GM18867 (cell line): ENCODE measurements around the gene TBR1.

Experiments used
- ATAC-seq: cut with Tn5 transposase; IDR thresholded peaks from one replicate; pipeline ENCODE4 v1.9.1; 2021; ENCODE audit warnings: mild to moderate bottlenecking, moderate library complexity; ENCODE audit not compliant: unreplicated experiment

The TBR1 gene

DNA sequence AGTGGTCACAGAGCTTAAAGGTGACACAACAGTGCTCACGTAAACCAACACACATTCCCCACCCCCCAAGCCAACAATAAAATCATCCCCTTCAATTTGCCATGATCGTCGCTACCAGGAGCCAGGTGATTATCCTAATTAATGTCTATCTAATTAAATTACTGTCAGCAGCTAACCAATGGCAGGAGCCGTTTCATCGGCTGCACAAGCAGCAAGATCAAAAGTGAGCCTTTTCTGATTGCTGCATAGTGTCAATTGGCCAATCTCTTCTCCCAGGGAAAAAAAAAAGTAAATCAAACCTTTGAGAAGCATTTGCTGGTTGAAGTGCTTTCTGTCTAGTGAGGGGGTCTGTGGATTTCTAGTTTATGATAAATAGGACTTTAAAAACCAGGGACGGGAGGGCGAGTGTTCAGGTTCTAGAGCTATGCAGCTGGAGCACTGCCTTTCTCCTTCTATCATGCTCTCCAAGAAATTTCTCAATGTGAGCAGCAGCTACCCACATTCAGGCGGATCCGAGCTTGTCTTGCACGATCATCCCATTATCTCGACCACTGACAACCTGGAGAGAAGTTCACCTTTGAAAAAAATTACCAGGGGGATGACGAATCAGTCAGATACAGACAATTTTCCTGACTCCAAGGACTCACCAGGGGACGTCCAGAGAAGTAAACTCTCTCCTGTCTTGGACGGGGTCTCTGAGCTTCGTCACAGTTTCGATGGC, at the start of gene TBR1:
TBR1 (plus strand) TSS at position 311 of the 721 bp plus-strand sequence; CDS start at position 425, 114 bp downstream.
- no peak for ATAC-seq

DNA sequence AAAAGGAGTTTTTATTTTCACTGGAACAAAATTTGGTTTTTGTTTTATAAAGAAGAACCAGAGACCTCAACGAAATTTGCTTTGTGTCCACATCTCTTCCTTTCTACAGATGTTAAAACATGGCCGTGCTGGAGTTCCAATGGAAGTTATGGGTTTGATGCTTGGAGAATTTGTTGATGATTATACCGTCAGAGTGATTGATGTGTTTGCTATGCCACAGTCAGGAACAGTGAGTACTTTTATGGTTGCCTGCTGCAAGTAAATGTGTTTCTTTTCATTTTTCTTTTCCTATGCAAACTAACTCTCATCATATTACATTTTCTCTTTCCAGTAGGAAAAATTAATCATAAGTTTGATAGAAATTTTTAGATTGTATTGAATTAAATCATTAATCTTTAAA, 48.4 kb upstream of the TBR1 start:
- ATAC-seq: no peak

DNA sequence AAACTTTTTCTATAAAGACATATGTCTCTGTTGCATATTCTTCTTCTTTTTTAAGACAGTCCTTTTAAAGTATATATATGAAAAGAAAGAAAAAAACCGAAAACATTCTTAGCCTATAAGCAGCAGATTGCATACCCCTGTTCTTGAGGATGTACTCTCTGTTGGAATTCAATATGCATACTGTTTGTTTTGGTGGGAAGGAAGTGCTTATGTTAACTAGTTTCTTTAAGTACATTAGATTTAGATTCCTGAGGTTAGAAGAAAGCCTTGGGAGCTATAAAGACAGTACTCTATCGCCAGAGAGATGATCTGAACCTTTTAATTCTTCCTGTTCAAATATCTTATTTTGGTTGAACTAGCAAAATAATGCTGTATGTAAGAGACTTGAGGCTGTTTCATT, 46.8 kb upstream of the TBR1 start:
- ATAC-seq: no peak

DNA sequence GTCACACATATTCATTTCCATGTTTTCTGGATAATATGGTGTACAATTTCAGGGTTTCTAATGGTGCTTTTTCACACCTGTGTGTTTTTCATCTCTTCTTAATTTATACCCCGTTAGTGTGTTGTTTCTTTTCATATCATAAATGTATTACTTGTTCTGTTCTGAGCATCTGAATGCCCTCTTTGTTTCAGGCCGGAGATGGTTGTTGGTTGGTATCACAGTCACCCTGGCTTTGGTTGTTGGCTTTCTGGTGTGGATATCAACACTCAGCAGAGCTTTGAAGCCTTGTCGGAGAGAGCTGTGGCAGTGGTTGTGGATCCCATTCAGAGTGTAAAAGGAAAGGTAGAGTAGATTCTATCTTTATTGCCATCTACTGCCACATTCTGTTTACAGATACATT, 45.1 kb upstream of the TBR1 start:
- no peak for ATAC-seq

DNA sequence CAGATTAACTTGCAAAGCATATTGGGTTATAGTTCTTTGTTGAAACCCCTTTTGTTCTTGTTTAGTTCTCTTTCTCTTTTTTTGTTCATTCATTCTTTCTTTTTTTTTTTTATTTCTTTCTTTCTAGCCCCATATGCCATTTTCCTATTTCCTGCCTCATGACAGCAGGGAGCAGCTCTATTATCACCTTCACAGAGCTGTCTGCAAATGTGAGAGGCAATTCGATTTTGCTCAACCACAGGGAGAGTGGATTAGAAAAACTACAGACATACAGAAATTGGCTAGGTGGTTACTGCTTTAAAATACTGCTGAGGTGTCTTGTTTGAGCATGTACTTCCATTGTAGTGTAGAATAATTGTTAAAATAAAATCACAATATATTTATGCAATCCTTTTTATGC, 44.2 kb upstream of the TBR1 start:
- no peak for ATAC-seq

DNA sequence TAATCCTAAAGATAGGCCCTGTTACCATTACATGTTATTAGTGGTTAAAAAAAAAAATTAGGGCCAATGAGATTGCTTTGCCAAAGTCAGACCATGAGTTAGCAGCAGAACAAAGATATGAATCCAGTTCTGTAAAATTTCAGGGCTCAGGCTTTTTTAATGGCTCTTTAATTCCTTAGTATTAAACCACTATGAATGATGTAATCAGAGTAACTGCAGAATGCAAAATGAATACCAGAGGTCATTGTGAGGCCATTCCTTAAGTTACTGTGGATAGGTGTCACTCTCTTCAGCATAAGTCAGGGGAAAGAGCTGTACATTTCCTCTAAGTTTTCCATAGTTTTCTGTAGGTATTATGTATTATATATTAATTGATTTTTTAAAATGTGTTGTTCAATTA, 42.2 kb upstream of the TBR1 start:
- no peak for ATAC-seq

DNA sequence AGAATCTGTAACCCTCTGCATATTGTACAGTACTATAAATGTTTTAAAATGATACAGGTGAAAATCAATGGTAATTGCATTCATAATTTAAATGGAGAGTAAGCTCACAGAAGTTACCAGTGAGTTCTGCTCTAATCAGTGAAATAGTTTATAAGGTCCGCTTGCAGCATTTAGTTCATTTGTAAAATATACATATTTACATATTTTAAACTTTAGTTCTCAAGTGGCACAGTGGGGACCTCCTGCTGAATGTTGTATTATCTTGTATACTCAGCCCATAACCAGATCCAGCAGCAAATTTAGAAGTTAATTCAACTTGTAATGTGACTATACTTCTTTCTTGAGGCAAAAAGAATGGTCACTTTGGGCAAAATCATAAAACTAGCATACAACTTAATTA, 41.7 kb upstream of the TBR1 start:
- no peak for ATAC-seq

DNA sequence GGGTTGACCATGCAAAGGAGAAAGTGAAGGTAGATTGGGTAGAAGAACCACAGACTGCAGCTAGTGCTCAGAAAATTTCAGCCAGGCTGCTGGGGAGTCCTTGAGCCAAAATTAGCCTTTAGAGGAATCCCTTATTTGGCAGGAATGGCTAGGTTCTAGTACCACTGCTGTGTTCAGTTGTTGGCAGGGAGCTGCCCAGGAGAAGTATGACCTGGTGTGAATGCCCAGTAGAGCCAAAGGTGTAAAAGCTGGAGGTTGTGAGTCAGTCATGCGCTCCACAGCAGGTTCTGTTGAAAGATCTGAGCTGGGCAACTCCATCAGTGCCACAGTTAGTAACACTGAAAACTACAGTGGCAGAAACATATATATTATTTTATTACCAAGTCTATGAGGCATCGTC, 36.4 kb upstream of the TBR1 start:
- ATAC-seq: no peak

DNA sequence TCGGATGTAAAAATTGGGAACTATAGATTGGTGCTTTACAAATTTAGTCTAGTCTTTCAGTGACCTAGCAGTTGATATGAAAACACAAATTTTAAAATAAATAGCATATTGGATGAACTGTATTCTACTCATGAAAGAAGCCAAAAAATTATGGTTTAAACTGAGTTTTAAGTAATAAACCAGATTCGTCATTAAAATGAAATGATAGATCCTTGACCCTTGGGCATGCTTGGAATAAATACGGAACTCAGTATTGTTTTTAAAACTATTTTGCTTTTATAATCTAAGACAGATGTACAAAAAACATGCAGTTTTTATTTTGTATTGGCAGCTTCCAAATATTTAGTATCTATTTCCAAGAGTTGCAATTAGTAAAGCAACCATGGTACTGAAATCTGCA, 34.6 kb upstream of the TBR1 start:
- no peak for ATAC-seq

DNA sequence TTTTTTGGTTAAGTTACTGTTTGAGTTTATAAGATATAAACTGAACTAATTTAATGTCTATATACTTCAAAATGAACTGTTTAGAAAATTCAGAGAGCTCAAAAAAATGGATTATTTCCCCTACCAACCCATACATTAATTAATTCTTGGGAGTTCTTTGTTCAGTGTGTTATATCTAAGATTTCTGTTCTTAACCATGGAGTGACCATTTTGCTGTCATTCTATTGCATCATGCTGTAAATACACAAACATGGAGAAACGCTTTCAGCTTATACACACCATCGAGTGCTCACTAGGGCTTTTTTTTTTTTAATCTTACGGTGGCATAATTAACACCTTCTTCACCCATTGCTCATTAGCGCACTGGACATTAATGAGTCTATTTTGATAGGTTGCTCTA, 33.4 kb upstream of the TBR1 start:
- ATAC-seq: no peak

DNA sequence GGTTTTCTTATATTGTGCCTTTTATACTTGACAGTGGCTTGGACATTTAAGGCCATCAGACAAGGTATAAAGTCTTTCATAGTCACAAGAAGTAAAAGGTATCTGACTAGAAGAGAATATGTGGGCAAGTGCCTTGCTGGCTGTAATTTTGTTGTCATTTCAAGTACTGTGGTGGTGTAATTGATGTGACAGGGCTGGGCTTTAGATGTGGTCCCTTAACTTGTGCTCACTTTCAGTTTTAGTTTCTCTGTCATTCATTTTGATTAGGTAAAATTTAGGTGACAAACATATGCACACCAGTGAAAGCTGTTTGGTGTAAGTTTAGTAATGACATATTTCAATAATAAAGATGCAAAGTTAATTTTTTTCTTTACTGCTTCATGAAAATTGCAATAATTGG, 31.2 kb upstream of the TBR1 start:
- peak; percentile 85 for ATAC-seq

DNA sequence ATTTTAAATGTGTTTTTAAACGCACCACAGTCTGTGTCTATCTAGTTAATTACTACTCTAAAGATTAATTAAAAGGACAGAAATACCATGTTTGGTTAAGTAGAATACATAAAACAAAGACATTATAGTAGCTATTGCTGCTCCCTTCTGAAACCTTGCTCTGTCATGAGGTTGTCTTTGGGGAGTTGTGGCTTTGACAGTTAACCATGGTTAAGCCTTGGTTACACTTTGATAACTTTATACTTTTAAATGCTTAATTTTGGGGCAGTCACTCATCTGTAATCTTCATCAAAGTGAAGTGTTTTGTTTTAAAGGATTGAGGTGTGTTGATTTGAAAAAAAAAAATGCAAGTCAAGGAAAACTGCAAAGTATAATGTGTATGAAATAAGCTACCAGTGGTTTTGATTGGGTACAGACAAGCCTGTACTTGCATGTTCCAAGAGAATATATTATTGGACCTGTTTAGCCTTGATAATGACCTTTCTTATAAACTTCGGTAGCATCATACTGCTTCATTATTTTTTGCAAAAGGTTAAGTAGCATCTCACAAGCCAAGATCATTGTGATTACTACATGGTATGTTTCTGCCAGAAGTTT, 29.8 kb upstream of the TBR1 start:
- peak; percentile 64 for ATAC-seq

DNA sequence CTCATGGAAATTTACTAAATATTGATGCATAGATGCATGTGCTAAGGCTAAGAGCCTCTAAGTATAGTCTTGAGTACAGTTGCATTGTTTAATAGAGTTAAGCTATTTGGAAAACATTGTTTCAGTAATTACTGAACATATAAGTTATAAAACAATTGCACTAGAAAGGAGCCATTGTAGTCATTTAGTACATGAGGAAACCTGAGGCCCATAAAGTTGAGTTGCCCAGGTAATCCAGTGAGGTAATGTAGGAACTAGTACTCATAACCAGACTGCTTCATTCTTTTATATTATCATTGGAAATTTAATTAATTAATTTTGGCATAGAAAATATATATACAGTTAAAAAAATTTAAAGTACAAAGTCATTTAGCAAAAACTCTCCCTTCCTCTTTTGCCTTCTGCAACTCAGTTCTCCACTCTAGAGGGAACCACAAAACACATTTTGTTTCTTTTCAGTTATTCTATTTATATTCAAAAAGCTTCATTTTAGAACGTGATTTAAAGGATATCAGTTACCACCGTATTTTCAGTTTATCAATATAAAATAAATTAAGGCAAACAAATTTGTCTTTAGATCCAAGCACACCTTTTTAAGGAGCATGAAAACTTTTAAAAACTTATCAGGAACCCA, 27.8 kb upstream of the TBR1 start:
- peak; percentile 28 for ATAC-seq

DNA sequence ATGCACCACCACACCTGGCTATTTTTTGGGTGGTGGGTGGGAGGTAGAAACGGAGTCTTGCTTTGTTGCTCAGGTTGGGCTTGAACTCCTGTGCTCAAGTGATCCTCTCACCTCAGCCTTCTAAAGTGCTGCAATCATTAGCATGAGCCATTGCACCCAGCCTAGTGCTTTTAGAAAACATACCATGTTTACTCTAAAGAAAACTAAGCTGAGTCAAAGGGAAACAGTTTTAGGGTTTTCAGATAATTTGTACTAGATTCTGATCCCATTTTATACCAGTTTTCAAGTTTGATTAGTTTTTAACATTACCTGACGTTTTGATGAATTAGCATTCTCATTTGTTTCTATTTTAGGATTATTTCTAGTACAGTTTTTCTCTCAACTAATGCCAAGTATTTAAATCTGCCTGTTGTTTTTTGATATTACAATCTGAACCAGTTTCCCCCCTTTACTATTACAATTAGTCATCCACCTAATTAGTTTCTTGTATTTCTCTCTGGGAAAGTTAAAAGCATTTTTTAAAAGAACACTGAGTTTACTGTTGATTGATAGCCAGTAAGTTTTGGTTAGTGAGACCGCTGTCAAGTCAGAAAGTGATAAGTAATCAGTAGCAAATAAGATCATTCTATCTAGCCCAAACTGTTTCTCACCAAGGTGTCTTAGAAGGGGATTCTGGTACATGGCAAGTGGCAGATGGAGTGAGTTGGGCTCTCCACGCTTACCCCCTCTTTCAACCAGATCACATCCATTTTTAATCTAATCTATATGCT, 24.2 kb upstream of the TBR1 start:
- no peak for ATAC-seq

DNA sequence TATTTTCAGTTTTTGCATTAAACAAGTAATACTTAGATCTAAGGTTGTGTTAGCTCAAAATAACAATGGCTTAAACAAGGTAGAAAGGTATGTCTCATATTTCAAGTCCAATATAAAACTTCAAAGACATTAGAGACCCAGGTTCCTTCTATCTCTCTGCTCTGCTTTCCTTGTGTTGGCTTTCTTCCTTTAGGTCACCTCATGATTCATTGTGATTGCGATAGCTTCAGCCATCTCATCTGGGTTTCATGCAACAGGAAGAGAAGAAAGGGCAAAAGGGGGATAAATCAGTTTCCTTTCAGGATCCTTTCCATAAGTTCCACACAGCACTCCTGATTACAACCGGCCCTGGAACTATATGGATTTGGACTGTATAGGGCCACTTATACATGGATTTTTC, 16.0 kb upstream of the TBR1 start:
- no peak for ATAC-seq

DNA sequence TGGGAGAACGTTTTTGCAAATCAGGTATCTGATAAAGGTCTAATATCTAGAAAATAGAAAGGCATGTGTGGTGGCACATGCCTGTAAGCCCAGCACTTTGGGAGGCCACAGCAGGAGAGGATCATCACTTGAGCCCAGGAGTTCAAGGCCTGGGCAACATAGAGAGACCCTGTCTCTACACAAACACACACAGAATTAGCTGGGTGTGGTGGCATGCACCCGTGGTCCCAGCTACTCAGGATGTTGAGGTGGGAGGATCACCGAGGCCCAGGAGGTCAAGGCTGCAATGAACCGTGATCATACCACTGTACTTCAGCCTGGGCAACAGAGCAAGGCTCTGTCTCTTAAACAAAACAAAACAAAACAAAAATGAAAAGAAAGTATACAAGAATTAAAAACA, 13.8 kb upstream of the TBR1 start:
- no peak for ATAC-seq

DNA sequence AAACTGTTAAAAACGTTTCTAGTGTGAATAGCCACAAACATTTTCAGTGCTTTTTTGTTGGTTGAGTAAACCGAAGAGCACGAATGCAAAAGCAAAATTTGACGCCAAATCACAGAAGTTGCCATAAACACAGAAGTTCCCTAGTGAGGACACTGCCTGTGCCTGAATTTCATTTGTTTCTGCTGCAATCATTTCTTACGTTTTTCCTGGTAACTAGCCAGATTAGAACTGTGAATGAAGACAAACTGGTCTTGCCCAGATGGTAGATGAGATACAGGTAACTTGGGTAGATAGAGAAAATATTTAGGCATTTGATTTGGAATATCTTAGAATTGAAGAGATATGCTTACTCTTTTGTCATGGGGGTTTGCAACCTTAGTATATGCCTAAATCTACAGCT, 9.8 kb upstream of the TBR1 start:
- no peak for ATAC-seq

DNA sequence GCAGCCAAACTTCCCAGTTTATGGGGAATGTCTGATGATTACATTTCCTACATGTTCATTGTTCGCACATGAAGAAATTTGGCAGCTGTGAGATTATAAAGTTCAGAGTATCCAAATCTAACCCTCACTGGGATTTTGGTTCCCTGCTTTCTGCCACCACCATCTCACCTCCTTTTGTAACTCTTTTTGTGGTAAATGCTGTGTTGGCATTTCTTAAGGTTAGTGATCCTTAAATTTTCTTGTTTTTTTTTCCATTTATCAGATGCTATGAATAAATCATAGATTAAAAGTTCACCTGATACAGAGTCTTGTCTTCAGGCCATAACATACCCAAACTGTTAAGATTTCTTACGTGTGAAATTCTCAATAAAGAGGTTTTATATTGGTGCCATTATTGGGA, 8.5 kb upstream of the TBR1 start:
- ATAC-seq: no peak

DNA sequence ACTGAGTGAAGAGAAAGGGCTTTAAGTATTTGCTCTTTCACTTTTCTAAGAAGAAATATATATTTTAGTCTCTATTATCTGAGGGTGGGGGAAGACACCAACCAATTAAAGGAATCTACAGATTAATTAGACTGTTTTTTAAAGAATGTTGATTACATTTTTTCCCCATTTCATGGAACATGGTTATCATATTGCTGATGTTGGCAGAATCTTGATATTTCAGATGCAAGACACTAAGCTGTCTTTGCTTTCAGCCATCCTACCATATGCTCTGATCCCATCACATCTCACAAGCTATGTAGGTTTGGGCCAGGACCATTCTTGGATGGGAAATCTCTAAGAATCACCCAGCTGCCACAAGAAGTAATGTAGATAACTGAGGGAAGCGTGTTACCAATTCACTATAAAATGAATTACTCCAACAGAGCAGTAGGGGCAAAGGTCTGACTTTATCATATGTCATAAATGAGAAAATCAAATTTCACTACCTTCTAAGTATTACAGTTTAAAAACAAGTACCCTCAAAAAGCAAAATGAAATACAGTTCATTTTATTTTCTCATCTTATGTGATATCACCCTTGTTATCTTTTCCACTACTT, 6.7 kb upstream of the TBR1 start:
- ATAC-seq: no peak

DNA sequence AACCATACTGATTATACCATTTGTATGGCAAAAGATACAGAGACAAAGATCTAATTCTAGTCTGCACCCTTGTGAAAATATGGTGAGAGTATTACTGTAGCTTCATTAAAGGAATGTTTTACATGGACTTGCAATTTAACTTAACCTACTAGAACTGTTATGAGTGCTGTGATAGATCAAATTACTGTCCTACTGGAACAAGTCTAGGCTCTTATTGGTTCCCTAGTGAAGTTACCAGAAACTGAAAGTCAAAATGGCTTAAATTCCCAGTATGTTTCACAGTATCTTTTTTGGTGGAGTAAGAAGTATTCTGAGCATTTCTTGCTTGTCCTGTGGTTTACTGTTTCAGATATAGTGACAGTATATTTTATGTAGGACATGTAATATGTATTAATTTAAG, 3.8 kb upstream of the TBR1 start:
- ATAC-seq: no peak
